ENCODE results near the gene MAPRE2.
"Not testable (repeated sequence)": the region's sequence is repeated elsewhere in the genome, so short reads cannot be mapped to it uniquely, and the experiment has no call there.

MAPRE2 gene

GRCh38 chr18:35163721-35164120, 122.5 kb downstream of the MAPRE2 start:
- H3K4me1 ChIP-seq (ENCODE audit: control insufficient read depth, insufficient read depth, low read length), result no peaks in the 10 kb centered on the region
- H3K4me3 ChIP-seq (ENCODE audit: low read length), result no peak overlapping the region
- no peak overlapping the region for H3K9ac ChIP-seq (ENCODE audit: low read depth, low read length)
- H3K27me3 ChIP-seq (ENCODE audit: control insufficient read depth, insufficient read depth, low read length), result peaks cover 25% of the 10 kb centered on the region
- H3K9me3 ChIP-seq (replicated peaks; ENCODE audit: low read length), result no peaks in the 10 kb centered on the region
- H3K4me2 ChIP-seq (ENCODE audit: low read length), result no peak overlapping the region
- no peaks in the 10 kb centered on the region for H3K36me3 ChIP-seq (ENCODE audit: insufficient read depth, low read length)

- peaks cover 22% of the 10 kb centered on the region for H3K27me3 ChIP-seq (ENCODE audit: control insufficient read depth, insufficient read depth, low read length)
- H3K4me1 ChIP-seq (ENCODE audit: control insufficient read depth, insufficient read depth, low read length), result no peaks in the 10 kb centered on the region
- no peak overlapping the region for H3K9ac ChIP-seq (ENCODE audit: low read depth, low read length)
- H3K4me3 ChIP-seq (ENCODE audit: low read length), result no peak overlapping the region
- H3K9me3 ChIP-seq (replicated peaks; ENCODE audit: low read length), result no peaks in the 10 kb centered on the region
- no peak overlapping the region for H3K4me2 ChIP-seq (ENCODE audit: low read length)
- no peaks in the 10 kb centered on the region for H3K36me3 ChIP-seq (ENCODE audit: insufficient read depth, low read length)
Observed at GRCh38 chr18:35164133-35164532, 122.9 kb downstream of the MAPRE2 start.

- H3K36me3 ChIP-seq (ENCODE audit: insufficient read depth, low read length), result no peaks in the 10 kb centered on the region
- no peak overlapping the region for H3K4me2 ChIP-seq (ENCODE audit: low read length)
- H3K9ac ChIP-seq (ENCODE audit: low read depth, low read length), result no peak overlapping the region
- H3K27me3 ChIP-seq (ENCODE audit: control insufficient read depth, insufficient read depth, low read length), result peaks cover 20% of the 10 kb centered on the region
- H3K4me3 ChIP-seq (ENCODE audit: low read length), result no peak overlapping the region
- no peaks in the 10 kb centered on the region for H3K4me1 ChIP-seq (ENCODE audit: control insufficient read depth, insufficient read depth, low read length)
- no peaks in the 10 kb centered on the region for H3K9me3 ChIP-seq (replicated peaks; ENCODE audit: low read length)
Observed at GRCh38 chr18:35167332-35167731, 126.1 kb downstream of the MAPRE2 start.

GRCh38 chr18:35167857-35168256, 126.6 kb downstream of the MAPRE2 start:
- H3K36me3 ChIP-seq (ENCODE audit: insufficient read depth, low read length), result no peaks in the 10 kb centered on the region
- H3K4me1 ChIP-seq (ENCODE audit: control insufficient read depth, insufficient read depth, low read length), result no peaks in the 10 kb centered on the region
- peaks cover 20% of the 10 kb centered on the region for H3K27me3 ChIP-seq (ENCODE audit: control insufficient read depth, insufficient read depth, low read length)
- H3K9me3 ChIP-seq (replicated peaks; ENCODE audit: low read length), result no peaks in the 10 kb centered on the region
- no peak overlapping the region for H3K4me2 ChIP-seq (ENCODE audit: low read length)
- no peak overlapping the region for H3K4me3 ChIP-seq (ENCODE audit: low read length)
- no peak overlapping the region for H3K9ac ChIP-seq (ENCODE audit: low read depth, low read length)

DNA sequence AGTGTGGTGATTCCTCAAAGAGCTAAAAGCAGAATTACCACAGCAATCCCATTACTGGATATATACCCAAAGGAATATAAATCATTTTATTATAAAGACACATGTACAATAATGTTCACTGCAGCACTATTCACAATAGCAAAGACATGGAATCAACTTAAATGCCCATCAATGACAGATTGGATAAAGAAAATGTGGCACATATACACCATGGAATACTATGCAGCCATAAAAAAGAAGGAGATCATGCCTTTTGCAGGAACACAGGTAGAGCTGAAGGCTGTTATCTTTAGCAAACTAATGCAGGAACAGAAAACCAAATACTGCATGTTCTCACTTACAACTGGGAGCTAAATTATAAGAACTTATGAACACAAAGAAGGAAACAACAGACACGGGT, 129.1 kb downstream of the MAPRE2 start:
- H3K4me1 ChIP-seq (ENCODE audit: control insufficient read depth, insufficient read depth, low read length); H3K9ac ChIP-seq (ENCODE audit: low read depth, low read length); H3K4me2 ChIP-seq (ENCODE audit: low read length); H3K9me3 ChIP-seq (replicated peaks; ENCODE audit: low read length); H3K36me3 ChIP-seq (ENCODE audit: insufficient read depth, low read length); H3K4me3 ChIP-seq (ENCODE audit: low read length): not testable (repeated sequence)
- H3K27me3 ChIP-seq (ENCODE audit: control insufficient read depth, insufficient read depth, low read length), result peaks cover 12% of the 10 kb centered on the region

GRCh38 chr18:35171315-35171987, 130.2 kb downstream of the MAPRE2 start:
- Histone ChIP-seq H3K4me1 (ENCODE audit: control insufficient read depth, insufficient read depth, low read length) (no peaks in the 10 kb centered on the region), H3K4me2 (ENCODE audit: low read length) (no peak overlapping the region), H3K9ac (ENCODE audit: low read depth, low read length) (no peak overlapping the region), H3K9me3 (replicated peaks; ENCODE audit: low read length) (no peaks in the 10 kb centered on the region), H3K27me3 (ENCODE audit: control insufficient read depth, insufficient read depth, low read length) (peaks cover 7% of the 10 kb centered on the region), H3K4me3 (ENCODE audit: low read length) (no peak overlapping the region), H3K36me3 (ENCODE audit: insufficient read depth, low read length) (no peaks in the 10 kb centered on the region)

DNA sequence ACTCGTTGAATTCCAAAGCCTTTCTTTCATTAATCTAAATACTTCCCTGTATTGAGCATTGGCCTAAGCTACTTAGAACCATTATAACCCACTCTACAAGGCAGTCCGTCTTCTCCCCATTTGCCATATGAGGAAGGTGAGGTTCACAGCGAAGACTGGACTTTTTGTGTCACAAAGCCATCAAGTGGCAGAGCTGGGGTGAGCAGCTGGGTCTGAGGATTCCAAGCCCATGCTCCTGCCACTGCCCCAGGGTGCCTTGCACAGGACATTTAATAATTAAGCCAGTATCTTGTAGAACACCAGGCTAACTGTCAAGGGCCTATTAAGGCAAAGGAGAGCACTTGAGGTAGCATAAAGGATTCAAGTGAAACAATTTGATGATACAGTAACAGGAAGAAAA, 130.8 kb downstream of the MAPRE2 start:
- no peak overlapping the region for H3K9ac ChIP-seq (ENCODE audit: low read depth, low read length)
- H3K36me3 ChIP-seq (ENCODE audit: insufficient read depth, low read length), result no peaks in the 10 kb centered on the region
- peaks cover 7% of the 10 kb centered on the region for H3K27me3 ChIP-seq (ENCODE audit: control insufficient read depth, insufficient read depth, low read length)
- H3K9me3 ChIP-seq (replicated peaks; ENCODE audit: low read length), result no peaks in the 10 kb centered on the region
- H3K4me2 ChIP-seq (ENCODE audit: low read length), result no peak overlapping the region
- H3K4me1 ChIP-seq (ENCODE audit: control insufficient read depth, insufficient read depth, low read length), result no peaks in the 10 kb centered on the region
- no peak overlapping the region for H3K4me3 ChIP-seq (ENCODE audit: low read length)

GRCh38 chr18:35172451-35173035, 131.3 kb downstream of the MAPRE2 start:
- H3K4me1 ChIP-seq (ENCODE audit: control insufficient read depth, insufficient read depth, low read length), result no peaks in the 10 kb centered on the region
- H3K27me3 ChIP-seq (ENCODE audit: control insufficient read depth, insufficient read depth, low read length), result peaks cover 7% of the 10 kb centered on the region
- no peaks in the 10 kb centered on the region for H3K36me3 ChIP-seq (ENCODE audit: insufficient read depth, low read length)
- H3K9ac ChIP-seq (ENCODE audit: low read depth, low read length), result no peak overlapping the region
- no peak overlapping the region for H3K4me2 ChIP-seq (ENCODE audit: low read length)
- no peaks in the 10 kb centered on the region for H3K9me3 ChIP-seq (replicated peaks; ENCODE audit: low read length)
- no peak overlapping the region for H3K4me3 ChIP-seq (ENCODE audit: low read length)

- Histone ChIP-seq H3K4me1 (ENCODE audit: control insufficient read depth, insufficient read depth, low read length) (peaks cover 3% of the 10 kb centered on the region), H3K9me3 (replicated peaks; ENCODE audit: low read length) (no peaks in the 10 kb centered on the region), H3K4me2 (ENCODE audit: low read length) (no peak overlapping the region), H3K36me3 (ENCODE audit: insufficient read depth, low read length) (no peaks in the 10 kb centered on the region), H3K9ac (ENCODE audit: low read depth, low read length) (no peak overlapping the region), H3K4me3 (ENCODE audit: low read length) (no peak overlapping the region), H3K27me3 (ENCODE audit: control insufficient read depth, insufficient read depth, low read length) (peaks cover 7% of the 10 kb centered on the region)
Observed at GRCh38 chr18:35174093-35174731, 133.0 kb downstream of the MAPRE2 start.

DNA sequence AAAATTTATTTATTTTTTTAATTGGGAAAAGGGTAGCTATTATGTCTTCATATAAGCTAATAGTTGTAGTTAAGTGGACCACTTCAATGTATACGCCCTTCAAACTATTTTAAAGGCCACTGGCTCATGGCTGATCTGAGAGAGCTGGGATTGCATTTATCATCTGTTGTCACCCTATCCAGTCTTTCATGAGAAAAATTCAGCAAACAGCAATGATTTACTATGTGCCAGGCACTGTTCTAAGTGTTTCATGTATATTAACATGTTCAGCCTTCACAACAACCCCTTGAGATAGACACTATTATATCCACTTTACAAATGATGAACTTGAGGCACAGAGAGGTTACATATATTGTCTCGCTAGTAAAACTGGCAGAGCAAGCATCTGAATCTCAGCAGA, 133.5 kb downstream of the MAPRE2 start:
- Histone ChIP-seq H3K9me3 (replicated peaks; ENCODE audit: low read length) (no peaks in the 10 kb centered on the region), H3K36me3 (ENCODE audit: insufficient read depth, low read length) (no peaks in the 10 kb centered on the region), H3K4me1 (ENCODE audit: control insufficient read depth, insufficient read depth, low read length) (peaks cover 3% of the 10 kb centered on the region), H3K9ac (ENCODE audit: low read depth, low read length) (no peak overlapping the region), H3K27me3 (ENCODE audit: control insufficient read depth, insufficient read depth, low read length) (peaks cover 9% of the 10 kb centered on the region), H3K4me3 (ENCODE audit: low read length) (no peak overlapping the region), H3K4me2 (ENCODE audit: low read length) (no peak overlapping the region)

DNA sequence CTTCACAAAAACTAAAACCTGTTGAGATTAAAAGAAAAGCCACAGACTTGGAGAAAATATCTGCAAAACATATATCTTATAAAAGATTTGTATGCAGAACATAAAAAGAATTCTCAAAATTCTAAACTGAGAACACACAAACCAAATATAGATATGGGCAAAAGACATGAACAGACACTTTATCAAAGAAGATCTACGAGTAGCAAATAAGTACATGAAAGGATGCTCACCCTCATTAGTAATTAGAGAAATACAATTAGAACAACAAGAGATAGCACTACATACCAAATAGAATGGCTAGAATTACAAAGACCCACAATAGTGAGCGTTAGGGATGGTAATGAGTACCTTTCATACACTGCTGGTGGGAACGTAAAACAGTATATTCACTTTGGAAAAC, 135.7 kb downstream of the MAPRE2 start:
- Histone ChIP-seq H3K4me2 (ENCODE audit: low read length) (no peak overlapping the region), H3K9ac (ENCODE audit: low read depth, low read length) (no peak overlapping the region), H3K9me3 (replicated peaks; ENCODE audit: low read length) (no peaks in the 10 kb centered on the region), H3K36me3 (ENCODE audit: insufficient read depth, low read length) (no peaks in the 10 kb centered on the region), H3K4me1 (ENCODE audit: control insufficient read depth, insufficient read depth, low read length) (peaks cover 3% of the 10 kb centered on the region), H3K27me3 (ENCODE audit: control insufficient read depth, insufficient read depth, low read length) (peaks cover 13% of the 10 kb centered on the region), H3K4me3 (ENCODE audit: low read length) (no peak overlapping the region)

DNA sequence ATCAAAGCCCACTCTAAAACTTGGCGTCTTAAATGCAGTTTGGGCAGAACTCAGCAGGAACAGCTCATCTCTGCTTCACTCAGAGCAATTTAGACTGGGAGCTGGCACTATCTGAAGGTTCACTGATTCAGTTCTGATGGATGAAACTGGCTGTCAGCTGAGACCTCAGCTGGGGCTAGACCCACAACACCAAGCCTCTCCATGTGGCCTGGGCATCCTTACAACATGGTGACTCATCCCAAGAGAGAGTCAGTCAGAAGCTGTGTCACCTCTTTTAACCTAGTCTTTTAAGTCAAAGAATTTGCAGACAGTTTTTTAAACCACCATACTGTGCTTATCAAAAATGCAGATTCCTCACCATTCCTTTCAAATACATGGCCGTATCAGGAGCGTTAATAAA, 137.0 kb downstream of the MAPRE2 start:
- Histone ChIP-seq H3K9ac (ENCODE audit: low read depth, low read length) (no peak overlapping the region), H3K27me3 (ENCODE audit: control insufficient read depth, insufficient read depth, low read length) (peaks cover 15% of the 10 kb centered on the region), H3K9me3 (replicated peaks; ENCODE audit: low read length) (no peaks in the 10 kb centered on the region), H3K36me3 (ENCODE audit: insufficient read depth, low read length) (no peaks in the 10 kb centered on the region), H3K4me2 (ENCODE audit: low read length) (no peak overlapping the region), H3K4me1 (ENCODE audit: control insufficient read depth, insufficient read depth, low read length) (peaks cover 3% of the 10 kb centered on the region), H3K4me3 (ENCODE audit: low read length) (no peak overlapping the region)

Data from skeletal muscle satellite cell (primary cell).